ENCODE data around the gene CARS2.

Gene CARS2

DNA sequence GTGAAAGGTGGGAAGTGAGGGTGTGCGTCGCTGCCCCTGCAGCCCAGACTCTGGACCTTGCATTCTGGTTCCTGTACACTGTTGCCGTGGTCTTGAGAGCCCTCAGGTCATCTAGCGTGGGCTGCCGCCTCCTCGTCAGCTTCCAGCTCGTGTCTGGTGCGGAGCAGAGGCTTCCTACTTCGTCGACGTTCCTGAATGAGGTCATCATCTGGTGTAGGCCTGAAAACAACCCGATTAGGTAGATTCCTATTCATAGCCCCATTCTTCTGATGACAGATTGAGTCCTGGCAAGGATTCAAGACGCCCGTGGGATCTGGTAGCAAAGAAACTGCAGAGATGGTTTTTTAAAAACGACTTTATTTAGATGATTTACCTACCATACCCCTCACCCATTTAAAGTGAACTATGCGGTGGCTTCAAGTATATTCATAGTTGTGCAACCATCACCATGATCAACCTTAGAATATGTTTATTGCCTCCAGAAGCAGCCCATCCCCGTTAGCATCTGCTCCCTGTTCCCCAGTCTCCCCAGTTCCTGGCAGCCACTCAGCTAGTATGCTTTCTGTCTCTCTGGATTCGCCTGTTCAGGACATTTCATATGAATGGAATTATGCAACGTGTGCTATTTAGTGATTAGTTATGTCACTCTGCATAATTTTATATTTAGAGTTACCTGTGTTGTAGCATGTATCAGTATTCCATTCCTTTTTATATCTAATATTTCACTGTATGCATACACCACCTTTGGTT is 76.8 kb downstream of the CARS2 start:
- Histone ChIP-seq H3K36me3 (ENCODE audit: insufficient read depth) (no peaks in the 10 kb centered on the region), H3K4me2 (no peak overlapping the region), H3K4me1 (ENCODE audit: low read depth, poor library complexity, severe bottlenecking) (no peaks in the 10 kb centered on the region), H3K4me3 (IDR thresholded peaks at IDR 0.05; ENCODE audit: insufficient read depth, low read depth, low read length) (no peak overlapping the region), H2AFZ (ENCODE audit: low read depth) (no peak overlapping the region), H3K79me2 (ENCODE audit: insufficient read depth, low read depth) (no peaks in the 10 kb centered on the region), H3K27me3 (ENCODE audit: insufficient read depth, low read depth) (no peaks in the 10 kb centered on the region), H4K20me1 (ENCODE audit: insufficient read depth) (no peaks in the 10 kb centered on the region), H3K9ac (no peak overlapping the region), H3K27ac (no peak overlapping the region)
- TF ChIP-seq CTCF (conservative IDR thresholded peaks at IDR 0.05; ENCODE audit: low read depth, low read length) = no peak

- no peaks in the 10 kb centered on the region for H3K4me1 ChIP-seq (ENCODE audit: low read depth, poor library complexity, severe bottlenecking)
- no peaks in the 10 kb centered on the region for H3K27me3 ChIP-seq (ENCODE audit: insufficient read depth, low read depth)
- no peak overlapping the region for H3K4me2 ChIP-seq
- no peak overlapping the region for H2AFZ ChIP-seq (ENCODE audit: low read depth)
- no peak overlapping the region for H3K27ac ChIP-seq
- no peak for TF ChIP-seq CTCF (conservative IDR thresholded peaks at IDR 0.05; ENCODE audit: low read depth, low read length)
- H4K20me1 ChIP-seq (ENCODE audit: insufficient read depth) = no peaks in the 10 kb centered on the region
- H3K36me3 ChIP-seq (ENCODE audit: insufficient read depth) = no peaks in the 10 kb centered on the region
- H3K9ac ChIP-seq = no peak overlapping the region
- H3K4me3 ChIP-seq (IDR thresholded peaks at IDR 0.05; ENCODE audit: insufficient read depth, low read depth, low read length) = no peak overlapping the region
- no peaks in the 10 kb centered on the region for H3K79me2 ChIP-seq (ENCODE audit: insufficient read depth, low read depth)
These were observed 77.5 kb downstream of the CARS2 start for GRCh38 chr13:110628477-110628793.

DNA sequence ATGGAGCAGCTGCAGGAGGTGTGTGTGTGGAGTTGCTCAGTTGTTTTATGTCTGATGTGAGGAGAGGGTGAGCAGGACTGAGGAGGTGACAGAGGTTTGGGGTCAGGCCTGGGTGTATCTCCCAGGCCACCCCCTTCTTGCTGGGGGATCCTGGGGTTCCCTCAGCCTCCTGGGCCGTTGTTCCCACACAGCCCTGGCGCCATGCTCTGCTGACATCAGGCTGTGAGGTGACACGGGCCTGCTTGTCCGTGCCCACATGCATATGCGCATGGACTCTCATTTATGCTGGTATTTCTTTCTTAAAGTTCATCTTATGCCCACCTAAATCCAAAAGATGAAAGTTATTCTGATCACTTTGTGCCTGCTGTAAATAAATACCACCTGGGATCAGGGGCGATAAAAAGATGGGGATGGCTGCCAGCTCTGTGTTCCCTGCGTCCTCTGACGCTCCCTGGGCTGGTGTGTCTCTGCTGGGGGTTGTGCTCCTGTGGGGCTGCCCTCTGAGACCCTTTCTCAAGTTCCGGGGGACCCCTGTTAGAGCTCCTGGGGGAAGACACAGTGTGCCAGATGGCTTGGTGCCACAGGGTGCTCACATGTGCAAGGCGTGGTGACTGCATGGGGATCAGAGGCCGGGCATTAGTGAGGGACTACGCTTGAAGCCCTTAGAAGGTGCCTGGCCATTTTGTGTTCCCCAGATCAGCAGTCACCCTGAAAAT is 78.0 kb downstream of the CARS2 start:
- no peak overlapping the region for H3K4me2 ChIP-seq
- no peak overlapping the region for H3K4me3 ChIP-seq (IDR thresholded peaks at IDR 0.05; ENCODE audit: insufficient read depth, low read depth, low read length)
- no peak overlapping the region for H2AFZ ChIP-seq (ENCODE audit: low read depth)
- H3K9ac ChIP-seq = no peak overlapping the region
- H3K4me1 ChIP-seq (ENCODE audit: low read depth, poor library complexity, severe bottlenecking) = no peaks in the 10 kb centered on the region
- no peaks in the 10 kb centered on the region for H4K20me1 ChIP-seq (ENCODE audit: insufficient read depth)
- no peaks in the 10 kb centered on the region for H3K27me3 ChIP-seq (ENCODE audit: insufficient read depth, low read depth)
- H3K36me3 ChIP-seq (ENCODE audit: insufficient read depth) = no peaks in the 10 kb centered on the region
- no peak for TF ChIP-seq CTCF (conservative IDR thresholded peaks at IDR 0.05; ENCODE audit: low read depth, low read length)
- H3K27ac ChIP-seq = no peak overlapping the region
- no peaks in the 10 kb centered on the region for H3K79me2 ChIP-seq (ENCODE audit: insufficient read depth, low read depth)

- no peak overlapping the region for H2AFZ ChIP-seq (ENCODE audit: low read depth)
- no peaks in the 10 kb centered on the region for H3K36me3 ChIP-seq (ENCODE audit: insufficient read depth)
- no peaks in the 10 kb centered on the region for H3K79me2 ChIP-seq (ENCODE audit: insufficient read depth, low read depth)
- no peak overlapping the region for H3K27ac ChIP-seq
- H3K27me3 ChIP-seq (ENCODE audit: insufficient read depth, low read depth) = no peaks in the 10 kb centered on the region
- TF ChIP-seq CTCF (conservative IDR thresholded peaks at IDR 0.05; ENCODE audit: low read depth, low read length) = no peak
- no peaks in the 10 kb centered on the region for H3K4me1 ChIP-seq (ENCODE audit: low read depth, poor library complexity, severe bottlenecking)
- H4K20me1 ChIP-seq (ENCODE audit: insufficient read depth) = no peaks in the 10 kb centered on the region
- no peak overlapping the region for H3K9ac ChIP-seq
- no peak overlapping the region for H3K4me3 ChIP-seq (IDR thresholded peaks at IDR 0.05; ENCODE audit: insufficient read depth, low read depth, low read length)
- no peak overlapping the region for H3K4me2 ChIP-seq
These were observed 78.6 kb downstream of the CARS2 start for GRCh38 chr13:110627351-110627750.

All from KMS-11 (cell line).